Esophagus squamous epithelium (tissue), 4 donors: Measurements from ENCODE around the gene NR2F6.

ENCODE experiments used
- CTCF ChIP-seq, 6 experiments: fragments of 450-650 bp in 4 of 6; fragments of 200-600 bp in 2 of 6; sonication (generic) in 2 of 6; IDR thresholded peaks; one replicate each; pipeline ENCODE4 v1.5.1; 2016 to 2019; ENCODE audit warnings: antibody characterized with exemption in 6 of 6, mild to moderate bottlenecking in 4 of 6, moderate library complexity in 4 of 6
- POLR2A ChIP-seq, 4 donors: fragments of 450-650 bp; IDR thresholded peaks; one replicate each; pipeline ENCODE4 v1.6.1; 2017; ENCODE audit warnings: antibody characterized with exemption in 4 of 4, mild to moderate bottlenecking in 4 of 4, moderate library complexity in 3 of 4

GRCh38 chr19:17185590-17185989 lies 60.1 kb downstream of the NR2F6 start:
- no peak for TF ChIP-seq CTCF (IDR thresholded peaks at IDR 0.05)
- TF ChIP-seq POLR2A (IDR thresholded peaks at IDR 0.05): no peak
